ENCODE data around the gene ZC3H10. TPM values are rescaled to one million over a fixed set of nuclear protein-coding genes. Genes with fewer than 3 reads are reported as not detected.

ZC3H10 gene
- total RNA-seq, 1 experiment from 2014 or later, result 11.3 TPM

- DNase-seq (ENCODE audit: low spot score) (peak; percentile 59), ATAC-seq (peak; percentile 24)
- H3K27me3 Mint-ChIP-seq (ENCODE audit: low read depth), result no peaks in the 10 kb centered on the region
- H3K4me3 Mint-ChIP-seq, result peak overlapping the region; percentile 89
- ChIA-PET POLR2A (interaction anchor here (0.6 to 2.9 kb wide), 10 partner anchors 24 to 82 kb away, joined by 3 to 34 read pairs (median 3); partner anchors contain the start of genes ESYT1, PA2G4 and ZC3H10), CTCF (interaction anchor here (0.8 to 2.6 kb wide), 11 partner anchors 12 to 109 kb away, joined by 3 to 16 read pairs (median 4); partner anchors contain the start of genes ESYT1, PA2G4, RAB5B and SMARCC2)
- H3K9me3 Mint-ChIP-seq, result no peaks in the 10 kb centered on the region
- peaks cover 16% of the 10 kb centered on the region for H3K36me3 Mint-ChIP-seq
- peaks cover 23% of the 10 kb centered on the region for H3K4me1 Mint-ChIP-seq
- peak overlapping the region; percentile 96 for H3K27ac Mint-ChIP-seq
- no peak for TF ChIP-seq PRDM15 (CRISPR knock-in tag; IDR thresholded peaks at IDR 0.05)
- no peak; the same call in 1 of the 2 replicates for TF ChIP-seq ARID4B (CRISPR knock-in tag; IDR thresholded peaks at IDR 0.05; ENCODE audit: borderline replicate concordance)
- TF ChIP-seq ZNF396 (CRISPR knock-in tag; IDR thresholded peaks at IDR 0.05; ENCODE audit: borderline replicate concordance), result no peak
- TF ChIP-seq, protein P1, sequence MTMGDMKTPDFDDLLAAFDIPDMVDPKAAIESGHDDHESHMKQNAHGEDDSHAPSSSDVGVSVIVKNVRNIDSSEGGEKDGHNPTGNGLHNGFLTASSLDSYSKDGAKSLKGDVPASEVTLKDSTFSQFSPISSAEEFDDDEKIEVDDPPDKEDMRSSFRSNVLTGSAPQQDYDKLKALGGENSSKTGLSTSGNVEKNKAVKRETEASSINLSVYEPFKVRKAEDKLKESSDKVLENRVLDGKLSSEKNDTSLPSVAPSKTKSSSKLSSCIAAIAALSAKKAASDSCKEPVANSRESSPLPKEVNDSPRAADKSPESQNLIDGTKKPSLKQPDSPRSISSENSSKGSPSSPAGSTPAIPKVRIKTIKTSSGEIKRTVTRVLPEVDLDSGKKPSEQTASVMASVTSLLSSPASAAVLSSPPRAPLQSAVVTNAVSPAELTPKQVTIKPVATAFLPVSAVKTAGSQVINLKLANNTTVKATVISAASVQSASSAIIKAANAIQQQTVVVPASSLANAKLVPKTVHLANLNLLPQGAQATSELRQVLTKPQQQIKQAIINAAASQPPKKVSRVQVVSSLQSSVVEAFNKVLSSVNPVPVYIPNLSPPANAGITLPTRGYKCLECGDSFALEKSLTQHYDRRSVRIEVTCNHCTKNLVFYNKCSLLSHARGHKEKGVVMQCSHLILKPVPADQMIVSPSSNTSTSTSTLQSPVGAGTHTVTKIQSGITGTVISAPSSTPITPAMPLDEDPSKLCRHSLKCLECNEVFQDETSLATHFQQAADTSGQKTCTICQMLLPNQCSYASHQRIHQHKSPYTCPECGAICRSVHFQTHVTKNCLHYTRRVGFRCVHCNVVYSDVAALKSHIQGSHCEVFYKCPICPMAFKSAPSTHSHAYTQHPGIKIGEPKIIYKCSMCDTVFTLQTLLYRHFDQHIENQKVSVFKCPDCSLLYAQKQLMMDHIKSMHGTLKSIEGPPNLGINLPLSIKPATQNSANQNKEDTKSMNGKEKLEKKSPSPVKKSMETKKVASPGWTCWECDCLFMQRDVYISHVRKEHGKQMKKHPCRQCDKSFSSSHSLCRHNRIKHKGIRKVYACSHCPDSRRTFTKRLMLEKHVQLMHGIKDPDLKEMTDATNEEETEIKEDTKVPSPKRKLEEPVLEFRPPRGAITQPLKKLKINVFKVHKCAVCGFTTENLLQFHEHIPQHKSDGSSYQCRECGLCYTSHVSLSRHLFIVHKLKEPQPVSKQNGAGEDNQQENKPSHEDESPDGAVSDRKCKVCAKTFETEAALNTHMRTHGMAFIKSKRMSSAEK (CRISPR knock-in tag; IDR thresholded peaks at IDR 0.05; ENCODE audit: borderline replicate concordance), result no peak
- TF ChIP-seq, protein P2, sequence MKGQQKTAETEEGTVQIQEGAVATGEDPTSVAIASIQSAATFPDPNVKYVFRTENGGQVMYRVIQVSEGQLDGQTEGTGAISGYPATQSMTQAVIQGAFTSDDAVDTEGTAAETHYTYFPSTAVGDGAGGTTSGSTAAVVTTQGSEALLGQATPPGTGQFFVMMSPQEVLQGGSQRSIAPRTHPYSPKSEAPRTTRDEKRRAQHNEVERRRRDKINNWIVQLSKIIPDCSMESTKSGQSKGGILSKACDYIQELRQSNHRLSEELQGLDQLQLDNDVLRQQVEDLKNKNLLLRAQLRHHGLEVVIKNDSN (CRISPR knock-in tag; IDR thresholded peaks at IDR 0.05), result no peak
- no peak for TF ChIP-seq CREB1 (CRISPR knock-in tag; IDR thresholded peaks at IDR 0.05)
- TF ChIP-seq SP1 (CRISPR knock-in tag; conservative IDR thresholded peaks at IDR 0.05), result 0 out of 2 replicates have a peak, but pooled peaks have one; percentile 6
- TF ChIP-seq CBFB (CRISPR knock-in tag; IDR thresholded peaks at IDR 0.05; ENCODE audit: low read depth), result no peak
- TF ChIP-seq MLX (CRISPR knock-in tag; IDR thresholded peaks at IDR 0.05), result no peak
- TF ChIP-seq ZNF232 (CRISPR knock-in tag; IDR thresholded peaks at IDR 0.05), result no peak
- no peak for TF ChIP-seq MYBL2 (CRISPR knock-in tag; IDR thresholded peaks at IDR 0.05)
- TF ChIP-seq, protein P3, sequence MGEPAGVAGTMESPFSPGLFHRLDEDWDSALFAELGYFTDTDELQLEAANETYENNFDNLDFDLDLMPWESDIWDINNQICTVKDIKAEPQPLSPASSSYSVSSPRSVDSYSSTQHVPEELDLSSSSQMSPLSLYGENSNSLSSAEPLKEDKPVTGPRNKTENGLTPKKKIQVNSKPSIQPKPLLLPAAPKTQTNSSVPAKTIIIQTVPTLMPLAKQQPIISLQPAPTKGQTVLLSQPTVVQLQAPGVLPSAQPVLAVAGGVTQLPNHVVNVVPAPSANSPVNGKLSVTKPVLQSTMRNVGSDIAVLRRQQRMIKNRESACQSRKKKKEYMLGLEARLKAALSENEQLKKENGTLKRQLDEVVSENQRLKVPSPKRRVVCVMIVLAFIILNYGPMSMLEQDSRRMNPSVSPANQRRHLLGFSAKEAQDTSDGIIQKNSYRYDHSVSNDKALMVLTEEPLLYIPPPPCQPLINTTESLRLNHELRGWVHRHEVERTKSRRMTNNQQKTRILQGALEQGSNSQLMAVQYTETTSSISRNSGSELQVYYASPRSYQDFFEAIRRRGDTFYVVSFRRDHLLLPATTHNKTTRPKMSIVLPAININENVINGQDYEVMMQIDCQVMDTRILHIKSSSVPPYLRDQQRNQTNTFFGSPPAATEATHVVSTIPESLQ (CRISPR knock-in tag; IDR thresholded peaks at IDR 0.05), result no peak
- peak; percentile 50; the same call in 1 of the 2 replicates for TF ChIP-seq FOXK1 (CRISPR knock-in tag; IDR thresholded peaks at IDR 0.05)
- TF ChIP-seq IRF2 (CRISPR knock-in tag; IDR thresholded peaks at IDR 0.05; ENCODE audit: borderline replicate concordance, low read depth), result no peak
- TF ChIP-seq IRF1 (CRISPR knock-in tag; IDR thresholded peaks at IDR 0.05), result no peak
- TF ChIP-seq TEAD1 (CRISPR knock-in tag; IDR thresholded peaks at IDR 0.05), result 0 out of 2 replicates have a peak, but pooled peaks have one; percentile 3
- TF ChIP-seq ZNF219 (CRISPR knock-in tag; IDR thresholded peaks at IDR 0.05; ENCODE audit: borderline replicate concordance), result no peak
- no peak for TF ChIP-seq RELA (CRISPR knock-in tag; IDR thresholded peaks at IDR 0.05; ENCODE audit: borderline replicate concordance)
Measured at GRCh38 chr12:56080556-56081138, 37.4 kb upstream of the ZC3H10 start.

Data from WTC11 (cell line).